GM12878 (cell line): Measurements from ENCODE around the gene NEDD8. TPM values are rescaled to one million over a fixed set of nuclear protein-coding genes. Genes with fewer than 3 reads are reported as not detected.
A peak's percentile ranks its signal among the peaks of the same experiment; 100 is the strongest.

Source experiments
- ATAC-seq: fragments of 200-7000 bp; cut with Tn5 transposase; 3 replicates; pipeline ENCODE4 v1.9.1; 2020; ENCODE audit warnings: mild to moderate bottlenecking, moderate library complexity
- BruUV-seq: library from RNA; stranded (reverse); fragments of 400-500 nt; replicated peaks from 2 replicates; lab custom pipeline; 2021; lab: Mats Ljungman, UMichigan
- CTCF ChIA-PET: fragments of 300-600 bp; sonication (Branson Sonifier 250); formaldehyde crosslinking; extraction: SDS; loops from one replicate; lab custom pipeline; 2021; ENCODE audit warnings: inconsistent platforms; lab: Yijun Ruan, JAX
- POLR2A ChIA-PET: fragments of 350-600 bp; formaldehyde crosslinking; extraction: SDS; loops from one replicate; lab custom pipeline; 2021; ENCODE audit warnings: inconsistent platforms; lab: Charles Lee
- RAD21 ChIA-PET: fragments of 300-600 bp; sonication (Branson Sonifier 250); formaldehyde crosslinking; loops from one replicate; lab custom pipeline; 2023; ENCODE audit warnings: antibody characterized with exemption; ENCODE audit not compliant: unreplicated experiment; lab: Charles Lee
- SMC1A ChIA-PET: fragments of 300-600 bp; sonication (Branson Sonifier 250); formaldehyde crosslinking; loops from one replicate; lab custom pipeline; 2023; ENCODE audit not compliant: unreplicated experiment, uncharacterized antibody; lab: Charles Lee
- DNase-seq: peaks from one replicate; pipeline ENCODE4 v3.0.0-alpha.2; 2011; ENCODE audit warnings: low read depth, low spot score
- FAIRE-seq: peaks from 3 replicates; lab custom pipeline; 2011; peaks lifted over from hg19 to GRCh38; lab: Jason Lieb, UNC
- H2AFZ ChIP-seq: 2 replicates; pipeline ENCODE4 v1.6.0; 2011; ENCODE audit warnings: low read depth, low read length, control low read depth; ENCODE audit not compliant: control insufficient read depth
- H3K27ac ChIP-seq: 2 replicates; pipeline ENCODE4 v1.5.1; 2011; ENCODE audit warnings: control low read depth; ENCODE audit not compliant: control insufficient read depth, insufficient read depth
- H3K27me3 ChIP-seq, 2 experiments: replicated peaks in 1 of 2; 2 replicates each; pipeline versions ENCODE4 v1.6.0 to v1.6.1; 2011; ENCODE audit warnings: low read length in 1 of 2; ENCODE audit not compliant: control insufficient read depth in 2 of 2, insufficient read depth in 2 of 2
- H3K36me3 ChIP-seq, 2 experiments: 2 replicates each; pipeline ENCODE4 v1.5.1; 2011; ENCODE audit warnings: low read length in 1 of 2; ENCODE audit not compliant: control insufficient read depth in 2 of 2, insufficient read depth in 2 of 2
- H3K4me1 ChIP-seq: 2 replicates; pipeline ENCODE4 v1.6.1; 2011; ENCODE audit warnings: mild to moderate bottlenecking, low read length, moderate library complexity, mixed read lengths; ENCODE audit not compliant: control insufficient read depth, insufficient read depth
- H3K4me2 ChIP-seq: 2 replicates; pipeline ENCODE4 v1.6.0; 2011; ENCODE audit warnings: control low read depth; ENCODE audit not compliant: control insufficient read depth, insufficient read depth
- H3K4me3 ChIP-seq: fragments of 200-600 bp; sonication (generic); 2 replicates; pipeline ENCODE4 v1.5.1; 2016
- H3K79me2 ChIP-seq: 2 replicates; pipeline ENCODE4 v1.6.0; 2011; ENCODE audit warnings: low read length; ENCODE audit not compliant: control insufficient read depth, insufficient read depth
- H3K9ac ChIP-seq: 2 replicates; pipeline ENCODE4 v1.8.0; 2011; ENCODE audit warnings: low read length, control low read depth, mixed read lengths; ENCODE audit not compliant: control insufficient read depth, insufficient read depth
- H3K9me3 ChIP-seq: replicated peaks from 3 replicates; pipeline ENCODE4 v1.5.1; 2011; ENCODE audit warnings: mild to moderate bottlenecking, low read length; ENCODE audit not compliant: control insufficient read depth, insufficient read depth
- H4K20me1 ChIP-seq: 2 replicates; pipeline ENCODE4 v1.6.0; 2011; ENCODE audit not compliant: control insufficient read depth, insufficient read depth
- CEBPB ChIP-seq, 2 experiments: fragments of 150-350 bp in 1 of 2; IDR thresholded peaks; 2 replicates each; pipeline ENCODE4 v1.6.1; 2012 to 2014; ENCODE audit warnings: low read depth in 2 of 2, low read length in 2 of 2, borderline replicate concordance in 1 of 2, inconsistent platforms in 1 of 2
- EP300 ChIP-seq, 2 experiments: fragments of 150-350 bp in 1 of 2; IDR thresholded peaks; 2 replicates each; pipeline ENCODE4 v1.6.1; 2011 to 2012; ENCODE audit warnings: low read depth in 2 of 2, low read length in 2 of 2, borderline replicate concordance in 1 of 2, improper control_type of control experiment in 1 of 2, inconsistent platforms in 1 of 2; ENCODE audit not compliant: control insufficient read depth in 1 of 2
- FOXK2 ChIP-seq: fragments of 450-650 bp; IDR thresholded peaks from 2 replicates; pipeline ENCODE4 v1.6.1; 2017; ENCODE audit warnings: mild to moderate bottlenecking, moderate library complexity
- HDAC2 ChIP-seq: fragments of 200-600 bp; sonication (generic); IDR thresholded peaks from 2 replicates; pipeline ENCODE4 v1.6.1; 2017
- HDGF ChIP-seq: fragments of 450-650 bp; IDR thresholded peaks from 2 replicates; pipeline ENCODE4 v1.6.1; 2016; ENCODE audit warnings: antibody characterized with exemption
- LARP7 ChIP-seq: fragments of 450-650 bp; IDR thresholded peaks from 2 replicates; pipeline ENCODE4 v1.6.1; 2017; ENCODE audit warnings: mild to moderate bottlenecking
- PAX5 ChIP-seq: IDR thresholded peaks from 2 replicates; pipeline ENCODE4 v1.6.1; 2011; ENCODE audit warnings: low read depth, low read length, borderline replicate concordance
- TCF7 ChIP-seq: IDR thresholded peaks from 2 replicates; pipeline ENCODE4 v1.6.1; 2014; ENCODE audit warnings: antibody characterized with exemption, borderline replicate concordance
- ZBED1 ChIP-seq: IDR thresholded peaks from 2 replicates; pipeline ENCODE4 v1.6.1; 2016; ENCODE audit warnings: borderline replicate concordance
- WGBS: methylation state at CpG from one replicate; pipeline ENCODE4 v1.1.6; 2016; ENCODE audit warnings: low lambda C conversion rate; ENCODE audit not compliant: insufficient replicate concordance, insufficient coverage; ENCODE audit errors: missing lambda C conversion rate; 5-methylcytosine and 5-hydroxymethylcytosine counted together
- in situ Hi-C: fragments of 300-500 bp; cut with MboI; formaldehyde crosslinking; loops from 9 replicates; pipeline ENCODE4 v1.14.3; 2018; ENCODE audit warnings: mixed read lengths
- intact Hi-C: fragments of 100-400 bp; cut with micrococcal nuclease; formaldehyde crosslinking; loops from one replicate; pipeline ENCODE4 v1.14.2; 2022; ENCODE audit not compliant: unreplicated experiment
- polyA plus RNA-seq, 11 experiments: library from polyadenylated mRNA; depleted of rRNA in 4 of 11; unstranded in 6 of 11; stranded (reverse) in 5 of 11; fragments of >200 nt; fragmentation: Nextera tagmentation in 4 of 11; fragmentation: Illumina TruSeq in 1 of 11; extraction: Ambion mirVana in 4 of 11; extraction: Trizol in 1 of 11; gene quantifications; 1 replicate in 1 of 11; 2 replicates in 10 of 11; pipeline versions ENCODE4 v1.2.1 to v1.2.3, GENCODE V29; 2011 to 2016; ENCODE audit warnings: inconsistent platforms in 2 of 11, missing spikeins in 2 of 11, low read depth in 1 of 11
- total RNA-seq, 4 experiments: library from RNA; depleted of rRNA in 3 of 4; stranded (reverse); fragments of >200 nt in 3 of 4; fragmentation: Illumina TruSeq in 1 of 4; extraction: Trizol in 1 of 4; gene quantifications; 2 replicates each; pipeline versions ENCODE4 v1.2.1 to v1.2.3, GENCODE V29; 2013 to 2021
- TF ChIP-seq, protein P1 (sequence below): fragments of 450-650 bp; IDR thresholded peaks from 2 replicates; pipeline ENCODE4 v1.6.1; 2018; ENCODE audit warnings: borderline replicate concordance, mild to moderate bottlenecking; ENCODE audit not compliant: partially characterized antibody

The NEDD8 gene
- total and polyA plus RNA-seq, 10 of the 15 experiments (the other 5 are each of a cell fraction or from before 2014, with no cell fraction given): 164 to 991 (median 300) TPM

- SMC1A ChIA-PET: interaction anchor here (1.6 kb wide), 1 partner anchor 84 kb away, joined by 3 read pairs; the partner anchor contains the start of gene RABGGTA
- TF ChIP-seq CEBPB (IDR thresholded peaks at IDR 0.05; ENCODE audit: borderline replicate concordance in 1 of 2, low read depth in 2 of 2, low read length in 2 of 2) (no peak), LARP7 (no peak)
- Histone ChIP-seq H3K4me1 (0 out of 2 replicates have a peak, but pooled peaks cover 4% of the 10 kb centered on the region), H3K9ac (peak overlapping the region; percentile 69), H3K4me2 (peak overlapping the region; percentile 78), H3K9me3 (no peaks in the 10 kb centered on the region), H3K79me2 (peaks cover 20% of the 10 kb centered on the region), H4K20me1 (no peaks in the 10 kb centered on the region), H2AFZ (no peak overlapping the region), H3K27me3 (no peaks in the 10 kb centered on the region), H3K4me3 (peak overlapping the region; percentile 79), H3K36me3 (peaks cover 15 to 24% of the 10 kb centered on the region in 2 experiments), H3K27ac (no peak overlapping the region)
- intact Hi-C loops (no loop called here), in situ Hi-C loops (no loop called here)
- DNase-seq: no peak
- no peak for ATAC-seq
- CTCF ChIA-PET: interaction anchor here (0.8 to 2.0 kb wide), 4 partner anchors 26 to 121 kb away, joined by 3 to 9 read pairs (median 3); partner anchors contain the start of genes CHMP4A, CIDEB and IRF9
- WGBS: 55% methylated on average over 2 of the region's 2 CpGs
- RAD21 ChIA-PET: interaction anchor here (1.1 to 2.8 kb wide), 3 partner anchors 27 to 110 kb away, joined by 3 to 13 read pairs (median 9); partner anchors contain the start of gene IRF9
- BruUV-seq: no TSS peak
- POLR2A ChIA-PET: interaction anchor here (1.0 to 3.0 kb wide), 4 partner anchors 8 to 55 kb away, joined by 3 to 28 read pairs (median 13); partner anchors contain the start of genes CHMP4A, IRF9, TINF2 and TM9SF1
- FAIRE-seq: no peak
Observed at GRCh38 chr14:24187539-24187915, 44.6 kb downstream of the NEDD8 start.

DNA sequence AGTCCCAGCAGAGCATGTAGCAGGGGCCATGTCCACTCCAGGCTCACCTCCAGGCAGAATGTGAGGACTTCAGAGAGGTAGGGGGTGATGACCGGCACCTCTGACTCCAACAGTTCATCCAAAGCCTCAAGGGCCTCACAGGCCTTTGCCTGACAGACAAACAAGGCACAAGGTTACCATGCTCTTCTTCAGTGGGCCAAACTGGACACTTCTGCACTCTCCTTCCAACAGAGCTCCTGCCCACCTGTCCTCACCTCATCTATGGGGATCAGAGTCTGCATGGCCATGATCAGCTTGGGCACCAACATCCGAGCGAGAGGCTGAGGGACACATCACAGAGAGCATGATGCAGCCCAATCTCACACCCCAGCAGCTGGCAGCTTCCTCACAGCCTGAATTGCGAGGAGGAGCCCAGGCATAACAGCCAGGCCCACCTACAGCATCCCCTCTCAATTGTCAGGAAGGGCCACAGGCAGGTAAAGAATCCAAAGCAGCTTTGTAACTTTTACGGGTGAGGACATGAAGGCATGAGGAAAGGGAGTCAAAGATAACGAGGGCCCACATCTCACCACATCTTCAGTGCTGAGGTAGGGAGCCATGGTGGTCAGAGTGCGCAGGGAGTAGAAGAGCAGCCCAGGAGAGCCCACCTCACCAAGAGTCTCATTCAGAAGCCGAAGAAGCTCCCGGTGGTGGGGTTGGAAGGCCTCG lies 45.2 kb downstream of the NEDD8 start:
- no TSS peak for BruUV-seq
- 0 out of 2 replicates have a peak, but pooled peaks cover 4% of the 10 kb centered on the region for H3K4me1 ChIP-seq
- no peak for DNase-seq
- H3K4me3 ChIP-seq: no peak overlapping the region
- WGBS: 90% methylated on average over 10 of the region's 10 CpGs
- H3K9me3 ChIP-seq: no peaks in the 10 kb centered on the region
- H3K4me2 ChIP-seq: peak overlapping the region; percentile 78; the same call in 1 of the 2 replicates
- no peak for FAIRE-seq
- intact Hi-C loops: no loop called here
- H3K79me2 ChIP-seq: peaks cover 20% of the 10 kb centered on the region
- no peak overlapping the region for H3K27ac ChIP-seq
- H2AFZ ChIP-seq: no peak overlapping the region
- peaks cover 17 to 28% of the 10 kb centered on the region in 2 experiments for H3K36me3 ChIP-seq
- no peak for ATAC-seq
- in situ Hi-C loops: no loop called here
- RAD21 ChIA-PET: interaction anchor here (1.1 to 2.8 kb wide), 3 partner anchors 26 to 111 kb away, joined by 3 to 13 read pairs (median 9); partner anchors contain the start of gene IRF9
- no peaks in the 10 kb centered on the region for H4K20me1 ChIP-seq
- POLR2A ChIA-PET: interaction anchor here (1.0 to 3.0 kb wide), 4 partner anchors 9 to 56 kb away, joined by 3 to 28 read pairs (median 13); partner anchors contain the start of genes CHMP4A, IRF9, TINF2 and TM9SF1
- no peak overlapping the region; the same call in 1 of the 2 replicates for H3K9ac ChIP-seq
- SMC1A ChIA-PET: interaction anchor here (1.6 kb wide), 1 partner anchor 84 kb away, joined by 3 read pairs; the partner anchor contains the start of gene RABGGTA
- no peak for TF ChIP-seq ZBED1
- no peak for TF ChIP-seq EP300 (IDR thresholded peaks at IDR 0.05; ENCODE audit: borderline replicate concordance in 1 of 2, control insufficient read depth in 1 of 2, low read depth in 2 of 2, low read length in 2 of 2)
- TF ChIP-seq FOXK2: no peak
- no peak for TF ChIP-seq TCF7
- TF ChIP-seq PAX5: no peak
- TF ChIP-seq, protein P1, sequence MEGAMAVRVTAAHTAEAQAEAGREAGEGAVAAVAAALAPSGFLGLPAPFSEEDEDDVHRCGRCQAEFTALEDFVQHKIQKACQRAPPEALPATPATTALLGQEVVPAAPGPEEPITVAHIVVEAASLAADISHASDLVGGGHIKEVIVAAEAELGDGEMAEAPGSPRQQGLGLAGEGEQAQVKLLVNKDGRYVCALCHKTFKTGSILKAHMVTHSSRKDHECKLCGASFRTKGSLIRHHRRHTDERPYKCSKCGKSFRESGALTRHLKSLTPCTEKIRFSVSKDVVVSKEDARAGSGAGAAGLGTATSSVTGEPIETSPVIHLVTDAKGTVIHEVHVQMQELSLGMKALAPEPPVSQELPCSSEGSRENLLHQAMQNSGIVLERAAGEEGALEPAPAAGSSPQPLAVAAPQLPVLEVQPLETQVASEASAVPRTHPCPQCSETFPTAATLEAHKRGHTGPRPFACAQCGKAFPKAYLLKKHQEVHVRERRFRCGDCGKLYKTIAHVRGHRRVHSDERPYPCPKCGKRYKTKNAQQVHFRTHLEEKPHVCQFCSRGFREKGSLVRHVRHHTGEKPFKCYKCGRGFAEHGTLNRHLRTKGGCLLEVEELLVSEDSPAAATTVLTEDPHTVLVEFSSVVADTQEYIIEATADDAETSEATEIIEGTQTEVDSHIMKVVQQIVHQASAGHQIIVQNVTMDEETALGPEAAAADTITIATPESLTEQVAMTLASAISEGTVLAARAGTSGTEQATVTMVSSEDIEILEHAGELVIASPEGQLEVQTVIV: no peak
- no peak for TF ChIP-seq HDAC2
- no peak for TF ChIP-seq HDGF
- TF ChIP-seq, all 136 proteins: peak for 0
- CTCF ChIA-PET: interaction anchor here (0.8 to 1.1 kb wide), 3 partner anchors 26 to 121 kb away, joined by 3 read pairs; partner anchors contain the start of genes CIDEB and IRF9
- no peaks in the 10 kb centered on the region for H3K27me3 ChIP-seq
